ENCODE data around the gene BAIAP2. TPM values are rescaled to one million over a fixed set of nuclear protein-coding genes. Genes with fewer than 3 reads are reported as not detected.

BAIAP2 gene, protein sequence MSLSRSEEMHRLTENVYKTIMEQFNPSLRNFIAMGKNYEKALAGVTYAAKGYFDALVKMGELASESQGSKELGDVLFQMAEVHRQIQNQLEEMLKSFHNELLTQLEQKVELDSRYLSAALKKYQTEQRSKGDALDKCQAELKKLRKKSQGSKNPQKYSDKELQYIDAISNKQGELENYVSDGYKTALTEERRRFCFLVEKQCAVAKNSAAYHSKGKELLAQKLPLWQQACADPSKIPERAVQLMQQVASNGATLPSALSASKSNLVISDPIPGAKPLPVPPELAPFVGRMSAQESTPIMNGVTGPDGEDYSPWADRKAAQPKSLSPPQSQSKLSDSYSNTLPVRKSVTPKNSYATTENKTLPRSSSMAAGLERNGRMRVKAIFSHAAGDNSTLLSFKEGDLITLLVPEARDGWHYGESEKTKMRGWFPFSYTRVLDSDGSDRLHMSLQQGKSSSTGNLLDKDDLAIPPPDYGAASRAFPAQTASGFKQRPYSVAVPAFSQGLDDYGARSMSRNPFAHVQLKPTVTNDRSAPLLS
- 21.8 and 57.7 TPM in 2 replicates for total RNA-seq

DNA sequence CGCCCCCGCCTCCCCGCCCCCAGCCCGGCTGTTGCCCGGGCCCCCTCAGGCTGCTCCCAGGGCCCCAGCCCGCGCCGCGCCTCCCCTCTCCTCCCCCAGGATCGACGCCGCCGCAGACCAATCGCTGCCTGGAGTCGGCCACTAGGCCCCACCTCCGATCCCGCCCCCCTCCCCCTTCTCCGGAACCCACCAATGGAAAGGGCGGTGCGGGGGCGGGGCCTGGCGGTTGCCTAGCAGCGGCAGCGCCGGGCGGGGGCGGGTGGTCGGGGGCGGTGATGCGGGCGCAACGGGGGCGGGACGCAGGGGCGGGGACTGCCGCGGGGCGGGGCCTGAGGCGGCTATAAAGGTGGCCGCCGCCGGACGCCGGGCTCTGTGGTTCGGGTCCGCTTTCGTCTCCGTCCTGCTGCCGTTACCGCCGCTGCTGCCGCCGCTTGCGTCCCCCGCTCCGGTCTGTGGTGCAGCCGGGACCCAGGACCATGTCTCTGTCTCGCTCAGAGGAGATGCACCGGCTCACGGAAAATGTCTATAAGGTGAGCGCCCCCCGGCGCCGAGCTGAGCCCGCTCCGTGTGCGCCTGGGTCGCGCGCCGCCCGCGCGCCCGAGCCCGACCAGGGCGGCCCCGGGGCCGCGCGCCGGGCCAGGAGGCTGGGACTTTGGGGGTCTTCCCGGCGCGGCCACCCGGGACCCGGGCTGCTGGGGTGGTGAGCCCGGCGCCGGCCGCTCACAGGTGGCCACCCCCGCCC is at the start of gene BAIAP2:
Gene BAIAP2, plus strand, starts transcription at position 373 of the 742 bp plus-strand sequence. Its CDS starts 104 bp downstream, at position 477.
- DNase-seq (ENCODE audit: low read depth in 2 of 2): peak; percentile 95 to 97

DNA sequence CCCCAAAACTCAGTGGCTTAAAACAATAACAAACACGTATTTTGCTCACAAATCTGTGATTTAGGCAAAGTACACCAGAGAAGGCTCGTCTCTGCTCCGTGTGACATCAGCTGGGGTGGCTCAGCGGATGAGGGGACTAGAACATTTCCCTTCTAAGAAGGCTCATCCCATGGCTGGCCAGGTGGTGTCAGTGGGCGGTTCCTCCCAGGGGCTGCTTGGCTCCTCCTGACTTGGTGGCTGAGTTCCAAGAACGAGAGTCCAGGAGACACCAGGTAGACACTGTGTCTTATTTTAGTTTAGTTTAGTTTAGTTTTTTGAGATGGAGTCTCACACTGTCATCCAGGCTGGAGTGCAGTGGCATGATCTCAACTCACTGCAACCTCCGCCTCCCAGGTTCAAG is 48.9 kb upstream of the BAIAP2 start:
- DNase-seq (ENCODE audit: low read depth in 2 of 2): no peak

DNA sequence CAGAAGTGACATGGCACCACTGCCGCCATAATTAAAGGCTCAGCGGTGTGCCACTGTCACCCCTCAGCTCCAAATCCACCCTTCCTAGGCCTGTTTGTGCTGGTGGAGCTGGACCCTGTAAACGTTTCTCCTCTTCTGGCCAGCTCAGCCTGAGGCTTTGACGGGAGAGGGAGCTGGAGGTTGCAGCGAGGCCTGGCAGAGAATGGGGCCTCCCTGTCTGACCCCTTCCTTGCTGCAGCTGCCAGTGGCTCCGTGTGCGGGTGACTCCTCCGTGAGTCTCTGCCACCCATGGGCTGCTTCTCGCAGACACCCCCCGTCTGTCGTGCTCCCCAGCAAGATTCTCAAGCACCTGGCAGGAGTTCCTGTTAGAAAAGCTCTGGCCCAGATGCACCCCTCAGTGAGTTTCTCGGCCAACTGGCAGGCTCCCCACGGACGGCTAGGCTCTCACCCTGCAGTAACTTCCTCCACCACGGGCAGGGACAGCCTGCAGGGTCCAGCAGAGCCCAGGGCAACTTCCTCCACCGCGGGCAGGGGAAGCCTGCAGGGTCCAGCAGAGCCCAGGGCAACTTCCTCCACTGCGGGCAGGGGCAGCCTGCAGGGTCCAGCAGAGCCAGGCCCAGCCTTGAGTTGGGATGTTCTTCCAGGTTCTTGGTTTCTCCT is 48.0 kb upstream of the BAIAP2 start:
- DNase-seq (ENCODE audit: low read depth in 2 of 2): no peak

DNA sequence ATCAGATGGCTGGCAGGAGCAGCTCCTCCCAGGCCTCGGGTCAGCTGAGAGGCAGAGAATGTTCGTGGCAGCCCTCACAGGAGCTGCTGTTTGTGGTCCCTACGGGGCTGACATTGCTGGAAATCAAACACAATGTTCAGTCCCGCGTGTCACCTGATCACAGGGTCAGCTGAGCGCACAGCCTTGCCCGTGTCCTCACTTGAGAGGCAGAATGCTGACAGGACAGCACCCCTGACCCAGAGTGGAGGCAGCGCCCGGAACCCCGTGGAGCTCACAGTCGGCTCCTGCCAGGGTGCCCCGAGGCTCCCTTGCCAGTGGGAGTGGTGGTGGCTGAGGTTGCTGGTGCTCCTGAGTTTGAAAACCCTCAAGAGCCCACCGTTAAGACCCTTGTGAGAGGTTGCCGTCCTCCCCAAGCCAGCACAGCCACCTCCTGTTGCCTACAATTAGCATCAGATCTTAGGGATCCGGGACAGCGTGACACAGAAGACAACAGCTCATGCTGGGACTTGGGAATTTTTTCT is 47.0 kb upstream of the BAIAP2 start:
- DNase-seq (ENCODE audit: low read depth in 2 of 2): no peak

DNA sequence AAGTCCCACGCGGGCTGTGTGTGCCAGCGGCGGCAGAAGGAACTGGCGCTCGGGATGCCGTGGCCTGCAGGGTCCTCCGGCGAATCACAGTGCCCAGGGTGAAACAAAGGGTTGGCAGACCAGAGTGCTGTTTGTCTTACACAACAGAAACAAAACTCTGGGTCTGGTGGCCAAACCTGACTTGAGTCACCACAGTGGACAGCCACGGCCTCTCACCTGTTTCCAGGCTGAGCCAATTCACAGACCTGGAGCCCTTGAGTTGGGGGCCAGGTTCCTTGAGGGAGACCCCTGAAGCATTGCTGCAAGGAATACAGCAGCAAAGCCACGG is 45.4 kb upstream of the BAIAP2 start:
- no peak for DNase-seq (ENCODE audit: low read depth in 2 of 2)

DNA sequence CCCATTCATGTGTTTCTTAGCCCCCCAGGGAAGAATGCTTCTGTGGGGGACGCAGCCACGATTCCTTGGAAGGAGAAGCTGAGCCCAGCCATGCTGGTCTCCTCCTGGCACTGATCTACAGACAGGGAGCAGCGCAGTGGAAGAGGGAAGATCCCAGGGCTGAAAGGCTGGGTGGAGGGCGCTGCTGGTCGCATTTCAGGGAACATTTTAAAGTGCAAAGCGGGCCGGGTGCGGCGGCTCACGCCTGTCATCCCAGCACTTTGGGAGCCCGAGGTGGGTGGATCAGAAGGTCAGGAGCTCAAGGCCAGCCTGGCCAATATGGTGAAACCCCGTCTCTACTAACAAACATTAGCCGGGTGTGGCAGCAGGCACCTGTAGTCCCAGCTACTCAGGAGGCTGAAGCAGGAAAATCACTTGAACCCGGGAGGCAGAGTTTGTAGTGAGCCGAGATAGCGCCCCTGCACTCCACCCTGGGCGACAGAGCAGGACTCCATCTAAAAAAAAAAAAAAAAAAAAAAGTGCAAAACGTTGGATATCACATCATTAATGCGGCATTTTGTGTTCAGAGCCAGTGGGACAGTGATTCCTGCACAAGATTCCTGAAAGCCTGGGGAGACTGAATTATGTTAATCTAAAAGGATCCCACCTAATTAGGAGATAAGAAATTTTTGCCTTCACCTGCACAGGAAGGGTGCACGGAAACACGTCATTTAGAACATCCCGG is 43.9 kb upstream of the BAIAP2 start:
- DNase-seq (ENCODE audit: low read depth in 2 of 2): no peak

DNA sequence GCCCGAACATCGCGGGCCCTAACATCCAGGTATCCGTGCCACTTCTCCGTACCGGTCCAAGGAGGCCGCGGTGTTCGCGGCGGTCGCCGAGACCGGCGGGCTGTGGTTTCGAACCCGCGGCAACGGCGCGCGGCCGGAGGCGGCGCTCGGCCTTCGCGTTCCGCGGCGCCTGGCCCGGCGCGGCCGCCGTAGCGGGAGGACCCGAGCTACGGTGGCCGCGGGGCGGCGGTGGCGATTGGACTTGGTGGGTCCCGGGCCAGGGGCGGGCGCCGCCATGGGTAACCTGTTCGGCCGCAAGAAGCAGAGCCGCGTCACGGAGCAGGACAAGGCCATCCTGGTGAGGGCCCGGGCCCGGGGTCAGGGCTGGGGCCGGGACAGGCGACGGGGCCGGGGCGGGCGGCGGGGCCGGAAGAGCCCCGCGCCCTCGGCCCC is 43.3 kb upstream of the BAIAP2 start, which contains the start of gene CHMP6:
Gene CHMP6, plus strand, starts transcription at position 197 of the 432 bp plus-strand sequence. Its CDS starts 78 bp downstream, at position 275.
- DNase-seq (ENCODE audit: low read depth in 2 of 2): peak; percentile 84 to 90

DNA sequence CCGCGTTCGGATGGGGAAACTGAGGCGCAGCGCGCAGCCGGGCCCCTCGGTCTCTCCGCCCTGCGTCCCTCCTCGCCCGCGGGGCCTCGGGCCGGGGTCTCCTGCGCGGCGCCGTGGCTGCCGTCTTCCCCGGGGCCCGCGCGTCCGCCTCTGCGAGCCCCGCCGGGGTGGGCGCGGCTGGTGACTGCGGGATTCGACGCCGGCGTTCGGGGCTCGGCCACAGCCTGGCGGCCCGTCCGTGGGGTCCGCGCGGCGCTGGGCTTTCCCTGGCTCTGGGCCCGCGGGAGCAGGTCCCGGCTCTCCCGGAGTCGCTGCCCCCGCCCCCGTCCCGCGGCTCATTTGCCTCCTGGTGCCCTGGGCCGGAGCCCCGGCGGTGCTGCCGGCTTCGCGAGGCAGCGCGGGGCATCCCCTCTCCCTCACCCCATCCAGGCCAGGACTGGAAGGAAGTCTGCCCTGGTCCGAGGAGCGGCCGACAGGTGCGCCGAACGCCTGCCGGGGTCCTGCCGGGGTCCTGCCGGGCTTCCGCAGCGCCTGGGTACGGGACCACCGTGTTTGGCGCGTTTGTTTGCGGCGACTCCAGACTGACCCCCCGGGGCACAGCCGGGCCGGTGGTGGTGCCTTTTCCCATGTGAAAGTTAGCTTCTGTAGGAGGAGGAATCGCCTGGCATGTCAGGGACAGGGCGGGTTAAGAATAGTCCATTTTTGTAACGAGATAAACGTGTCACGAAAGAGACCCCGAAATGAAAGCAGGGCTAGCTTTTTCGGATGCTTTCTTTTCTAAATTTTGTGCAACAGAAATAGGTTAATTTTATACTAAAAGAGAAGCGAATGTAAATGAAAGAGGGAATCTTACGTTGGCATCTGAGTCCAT is 42.6 kb upstream of the BAIAP2 start:
- peak in 1 of 2 donors; percentile 31 for DNase-seq (ENCODE audit: low read depth in 2 of 2)

DNA sequence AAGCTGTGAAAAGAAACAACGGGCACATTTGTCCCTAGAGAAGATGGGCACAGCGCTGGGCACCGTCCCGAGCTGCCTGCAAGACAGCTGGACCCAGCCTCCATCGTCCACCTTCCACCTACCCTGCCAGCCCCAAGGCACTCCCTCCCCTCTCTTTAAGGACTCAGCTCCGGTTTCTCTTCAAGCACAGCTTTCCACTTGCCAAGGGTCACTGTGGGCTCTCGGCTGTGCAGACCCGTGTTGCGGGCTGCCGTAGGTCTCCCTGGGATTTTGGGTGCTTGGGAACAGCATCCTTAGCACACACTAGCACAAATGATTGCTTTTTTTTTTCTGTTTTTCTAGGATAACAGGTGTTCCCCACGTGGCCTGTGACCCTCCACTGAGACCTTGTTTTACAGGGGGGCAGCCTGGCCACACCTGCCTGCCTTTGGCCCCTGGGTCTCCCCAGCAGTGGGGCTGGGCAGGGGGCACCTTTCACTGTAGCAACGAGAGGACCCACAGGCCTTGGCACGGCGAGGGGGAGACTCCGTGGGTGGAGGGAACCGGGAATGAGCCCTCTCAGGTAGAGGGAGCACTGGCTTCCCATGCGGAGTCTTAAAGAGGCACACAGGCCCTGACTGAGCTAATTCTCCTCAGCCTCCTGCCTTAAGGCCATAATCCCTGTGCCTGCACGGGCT is 41.9 kb upstream of the BAIAP2 start:
- DNase-seq (ENCODE audit: low read depth in 2 of 2): no peak

DNA sequence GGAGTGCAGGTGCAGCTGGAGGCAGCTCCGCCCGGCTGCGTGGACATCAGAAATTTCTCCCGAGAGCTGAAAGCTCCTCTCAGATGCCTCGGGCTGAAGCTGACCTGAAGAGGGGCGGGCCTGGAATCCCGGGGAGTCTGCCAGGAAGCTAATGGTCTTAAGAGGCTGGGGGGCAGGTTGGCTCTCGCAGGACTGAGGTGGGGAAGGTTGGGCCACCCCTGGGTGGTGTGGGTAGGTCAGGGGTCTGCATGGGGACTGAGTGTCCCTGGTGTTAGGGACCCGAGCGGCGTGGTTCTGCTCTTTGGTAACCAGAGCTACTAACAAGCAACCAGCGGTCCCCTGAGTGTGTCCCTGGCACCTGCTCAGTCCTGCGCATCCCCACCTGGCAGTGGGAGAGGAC is 39.8 kb upstream of the BAIAP2 start:
- DNase-seq (ENCODE audit: low read depth in 2 of 2): no peak

DNA sequence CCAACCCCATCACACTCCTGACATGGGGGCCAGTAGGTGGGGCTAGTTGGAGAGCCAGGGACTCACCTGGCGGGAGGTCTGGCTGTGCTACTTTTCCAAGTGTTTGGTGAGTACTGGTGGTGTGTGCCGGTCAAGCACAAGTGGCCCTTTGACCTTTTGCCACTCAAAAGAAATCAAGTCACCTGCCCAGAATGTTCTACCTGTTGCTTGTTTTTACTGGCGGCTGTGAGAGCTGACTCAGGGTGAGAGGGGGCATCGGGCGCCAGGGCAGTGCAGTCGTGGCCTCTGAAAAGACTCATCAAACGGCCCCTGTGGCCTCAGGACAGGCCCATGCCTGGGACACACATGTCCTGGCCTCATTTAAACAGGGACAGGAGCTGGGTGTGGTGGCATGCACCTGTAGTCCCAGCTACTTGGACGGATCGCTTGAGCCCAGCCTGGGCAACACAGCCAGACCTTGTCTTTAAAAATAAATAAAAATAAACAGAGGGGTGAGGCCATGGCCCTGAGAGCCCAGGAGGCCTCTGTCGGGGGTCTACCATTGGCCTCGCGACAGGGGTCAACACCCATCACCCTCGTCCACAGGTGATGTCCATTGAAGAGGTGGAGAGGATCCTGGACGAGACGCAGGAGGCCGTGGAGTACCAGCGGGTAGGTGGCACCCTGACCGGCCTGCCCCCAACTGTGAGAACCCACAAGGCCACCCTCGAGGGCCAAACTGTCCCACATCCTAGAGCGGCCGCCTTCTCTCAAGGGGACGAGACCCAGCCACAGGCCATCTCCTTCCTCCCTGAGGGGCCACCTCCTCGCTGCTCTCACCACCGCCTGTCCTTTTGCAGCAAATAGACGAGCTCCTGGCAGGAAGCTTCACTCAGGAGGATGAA is 38.3 kb upstream of the BAIAP2 start:
- no peak for DNase-seq (ENCODE audit: low read depth in 2 of 2)

DNA sequence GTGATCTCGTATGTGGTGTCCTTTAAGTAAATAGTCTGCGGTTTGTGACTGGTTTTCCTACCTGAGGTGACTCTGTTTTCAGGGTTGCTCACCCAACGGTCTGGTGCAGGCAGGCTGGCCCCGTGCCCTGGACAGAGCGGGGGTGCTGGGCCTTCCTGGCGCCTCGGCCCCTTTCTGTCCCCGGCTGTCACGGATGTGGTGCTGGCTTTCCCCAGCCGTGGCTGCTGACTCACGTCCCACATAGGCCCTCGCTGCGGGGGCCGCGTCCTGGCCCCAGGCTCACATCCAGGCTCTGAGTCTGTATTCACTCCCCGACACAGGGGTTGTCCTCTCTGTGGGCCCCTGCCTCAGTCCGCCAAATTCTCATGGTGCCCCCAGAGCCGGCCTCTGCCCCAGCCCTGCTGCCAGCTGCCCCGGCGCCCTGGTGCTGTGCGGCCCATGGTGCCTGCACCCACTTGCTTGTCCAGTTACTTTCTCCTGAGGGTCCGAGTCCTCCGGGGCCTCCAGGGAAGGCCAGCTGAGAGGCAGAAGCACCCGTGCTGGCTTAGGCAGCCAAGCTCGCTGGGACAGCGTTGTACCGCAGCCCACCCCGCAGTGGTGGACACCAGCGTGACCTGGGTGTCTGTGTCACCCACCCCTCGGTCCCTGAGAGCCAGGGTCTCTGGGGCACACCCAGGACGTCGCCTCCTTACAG is 37.4 kb upstream of the BAIAP2 start:
- DNase-seq (ENCODE audit: low read depth in 2 of 2): peak in 1 of 2 donors; percentile 32

DNA sequence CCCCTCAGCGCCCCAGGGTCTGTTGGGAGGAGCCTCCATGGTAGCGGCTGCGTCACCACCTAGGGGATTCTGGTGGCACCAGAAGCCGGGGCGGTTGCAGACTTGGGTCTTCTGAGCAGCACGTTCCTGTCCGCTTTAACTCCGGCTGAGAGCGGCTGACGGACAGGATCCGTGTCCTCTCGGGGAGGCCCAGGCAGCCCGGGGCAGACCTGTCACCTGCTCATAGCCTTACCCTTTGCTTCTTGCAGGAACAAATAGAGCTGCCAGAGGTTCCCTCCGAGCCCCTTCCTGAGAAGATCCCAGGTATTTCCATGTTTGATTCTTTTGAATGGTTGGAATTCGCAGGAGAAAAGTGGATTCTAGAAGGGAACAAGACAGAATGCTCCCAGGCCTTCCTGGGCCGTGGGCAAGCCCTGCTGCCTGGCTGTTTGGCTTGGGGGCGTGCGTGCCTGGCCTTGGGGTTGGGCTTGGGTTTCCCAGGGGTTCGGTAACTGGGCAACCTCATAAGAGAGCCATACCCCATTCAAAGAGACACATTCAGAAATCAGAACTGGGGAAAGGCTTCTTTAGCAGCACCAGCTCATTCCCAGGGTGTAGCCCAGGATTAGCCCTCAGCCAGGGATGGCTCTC is 36.7 kb upstream of the BAIAP2 start:
- DNase-seq (ENCODE audit: low read depth in 2 of 2): no peak

DNA sequence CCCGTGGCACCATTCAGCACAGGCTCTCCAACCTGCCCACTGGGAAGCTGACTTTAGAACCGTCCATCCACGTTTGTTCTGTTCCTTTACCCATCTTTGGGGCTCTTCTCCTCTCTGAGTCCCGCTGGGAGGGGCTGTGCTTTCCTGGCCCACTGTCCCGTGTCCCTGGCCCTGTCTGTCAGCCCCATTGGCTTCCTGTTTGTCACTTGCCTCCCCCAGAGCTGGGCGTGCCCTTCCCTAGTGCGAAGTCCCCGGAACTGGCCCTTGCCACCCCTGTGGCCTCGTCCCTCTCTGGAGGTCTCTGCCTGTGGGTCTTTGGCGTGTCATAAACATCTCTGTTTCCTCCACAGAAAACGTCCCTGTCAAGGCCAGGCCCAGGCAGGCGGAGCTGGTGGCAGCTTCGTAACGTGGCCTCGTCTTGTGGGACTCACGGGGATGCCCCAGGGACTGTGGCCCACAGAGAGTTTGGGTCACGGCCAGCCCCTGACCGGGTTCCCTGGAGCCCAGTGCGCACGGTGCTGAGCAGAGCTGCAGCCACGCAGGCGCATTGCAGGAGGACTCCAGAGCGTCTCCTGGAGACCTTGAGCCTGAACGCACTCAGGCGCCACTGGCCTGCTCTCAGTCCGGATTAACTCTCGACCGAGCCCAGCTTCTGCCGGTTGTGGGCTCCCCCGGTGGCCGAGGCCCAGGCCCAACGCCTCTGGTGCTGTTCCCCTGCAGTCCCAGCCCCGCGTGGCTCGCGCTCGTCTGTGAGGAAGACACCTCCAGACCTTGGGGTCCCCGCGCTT is 36.0 kb upstream of the BAIAP2 start:
- DNase-seq (ENCODE audit: low read depth in 2 of 2): no peak

DNA sequence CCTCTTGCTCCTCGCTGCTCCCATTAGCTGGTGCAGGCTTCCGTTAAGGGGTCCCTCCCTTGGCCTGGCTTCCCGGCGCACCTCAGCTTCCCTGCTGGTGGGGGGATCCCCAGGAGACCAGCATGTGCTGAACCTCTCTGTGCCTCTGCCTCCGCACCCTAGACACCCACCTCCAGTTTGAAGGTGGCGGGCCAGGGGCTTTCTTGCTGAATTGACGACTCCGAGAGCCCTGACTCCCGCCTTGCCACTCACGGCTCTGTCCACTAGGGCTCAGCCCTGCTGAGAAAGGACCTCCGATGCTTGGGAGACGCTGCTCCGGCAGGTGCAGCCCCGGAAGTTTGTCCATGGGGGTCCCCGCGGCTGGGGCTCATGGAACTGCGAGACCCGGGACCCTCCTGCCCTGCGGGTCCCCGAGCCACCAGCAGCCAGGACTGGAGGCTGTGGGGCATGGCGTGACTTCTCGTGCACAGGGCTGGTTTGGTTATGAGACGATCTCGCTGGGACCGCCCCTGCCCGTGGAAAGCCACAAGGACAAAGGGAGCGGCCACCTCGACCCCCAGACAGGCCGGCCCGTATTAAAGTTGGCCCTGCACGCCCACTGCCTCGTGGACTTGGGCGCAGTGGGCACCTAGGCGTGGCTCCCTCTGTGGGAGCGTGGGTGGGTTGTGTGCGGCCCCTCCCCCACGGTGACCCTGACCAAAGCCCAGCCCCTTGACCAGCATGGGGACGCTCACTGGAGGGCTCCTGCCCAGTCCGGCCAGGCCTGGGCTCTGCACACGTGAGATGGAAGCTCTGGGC is 35.2 kb upstream of the BAIAP2 start:
- DNase-seq (ENCODE audit: low read depth in 2 of 2): no peak

DNA sequence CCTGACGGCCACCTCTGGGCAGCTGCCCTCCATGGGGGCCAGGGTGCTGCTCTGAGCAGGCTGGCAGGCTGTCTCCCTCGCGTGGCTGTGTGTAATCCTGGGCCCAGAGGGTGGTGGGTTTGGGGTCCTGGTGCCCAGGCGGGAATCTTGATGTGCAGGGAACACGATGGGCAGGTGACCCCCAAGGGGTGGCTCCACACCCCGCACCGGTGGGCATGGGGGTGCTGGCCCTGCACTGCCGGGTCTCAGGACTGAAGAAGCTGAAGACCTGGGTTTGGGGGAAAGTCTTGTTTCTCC is 34.7 kb upstream of the BAIAP2 start:
- no peak for DNase-seq (ENCODE audit: low read depth in 2 of 2)

Measured in lung microvascular endothelial cell (primary cell).